Endothelial cell of umbilical vein (primary cell): ENCODE data around the gene MAGI1.
A peak's percentile ranks its signal among the peaks of the same experiment; 100 is the strongest.

ENCODE experiments used
- EZH2 ChIP-seq: IDR thresholded peaks from 2 replicates; pipeline ENCODE4 v1.6.1; 2012; ENCODE audit warnings: borderline replicate concordance, low read depth, mild to moderate bottlenecking, moderate library complexity, low read length, inconsistent platforms; ENCODE audit not compliant: severe bottlenecking
- FOS ChIP-seq: IDR thresholded peaks from 2 replicates; pipeline ENCODE4 v1.6.1; 2011; ENCODE audit warnings: mild to moderate bottlenecking, low read length, moderate library complexity, borderline replicate concordance; ENCODE audit not compliant: insufficient read depth
- POLR2A ChIP-seq: IDR thresholded peaks from 2 replicates; pipeline ENCODE4 v1.6.1; 2012; ENCODE audit warnings: low read depth, mild to moderate bottlenecking, control low read depth, low read length
- TF ChIP-seq, protein P1 (sequence below), 2 donors: IDR thresholded peaks; 1 replicate in 1 of 2; 2 replicates in 1 of 2; pipeline ENCODE4 v1.5.1; 2011; ENCODE audit warnings: low read length in 2 of 2, mild to moderate bottlenecking in 2 of 2, moderate library complexity in 2 of 2, control low read depth in 1 of 2, inconsistent platforms in 1 of 2, low read depth in 1 of 2; ENCODE audit not compliant: insufficient read depth in 1 of 2; ENCODE audit errors: extremely low read depth in 1 of 2

- TF ChIP-seq, protein P1, sequence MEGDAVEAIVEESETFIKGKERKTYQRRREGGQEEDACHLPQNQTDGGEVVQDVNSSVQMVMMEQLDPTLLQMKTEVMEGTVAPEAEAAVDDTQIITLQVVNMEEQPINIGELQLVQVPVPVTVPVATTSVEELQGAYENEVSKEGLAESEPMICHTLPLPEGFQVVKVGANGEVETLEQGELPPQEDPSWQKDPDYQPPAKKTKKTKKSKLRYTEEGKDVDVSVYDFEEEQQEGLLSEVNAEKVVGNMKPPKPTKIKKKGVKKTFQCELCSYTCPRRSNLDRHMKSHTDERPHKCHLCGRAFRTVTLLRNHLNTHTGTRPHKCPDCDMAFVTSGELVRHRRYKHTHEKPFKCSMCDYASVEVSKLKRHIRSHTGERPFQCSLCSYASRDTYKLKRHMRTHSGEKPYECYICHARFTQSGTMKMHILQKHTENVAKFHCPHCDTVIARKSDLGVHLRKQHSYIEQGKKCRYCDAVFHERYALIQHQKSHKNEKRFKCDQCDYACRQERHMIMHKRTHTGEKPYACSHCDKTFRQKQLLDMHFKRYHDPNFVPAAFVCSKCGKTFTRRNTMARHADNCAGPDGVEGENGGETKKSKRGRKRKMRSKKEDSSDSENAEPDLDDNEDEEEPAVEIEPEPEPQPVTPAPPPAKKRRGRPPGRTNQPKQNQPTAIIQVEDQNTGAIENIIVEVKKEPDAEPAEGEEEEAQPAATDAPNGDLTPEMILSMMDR (IDR thresholded peaks at IDR 0.05; ENCODE audit: extremely low read depth in 1 of 2, insufficient read depth in 1 of 2, low read depth in 1 of 2, low read length in 2 of 2) = no peak
- TF ChIP-seq EZH2 (no peak), FOS (peak; percentile 51), POLR2A (no peak)
These were observed 43.7 kb downstream of the MAGI1 start for GRCh38 chr3:65995030-65995429.
